Stimulated activated CD8-positive, alpha-beta memory T cell treated with anti-CD3 and anti-CD28 coated beads, Interleukin-15, amount 100 ng/mL, for 4 hours (primary cell): Measurements from ENCODE around the gene ITGAD.

Source experiments
- DNase-seq, 2 donors: peaks; one replicate each; pipeline ENCODE4 v3.0.0-alpha.2; 2020; ENCODE audit warnings: low read depth in 2 of 2

Gene ITGAD

DNA sequence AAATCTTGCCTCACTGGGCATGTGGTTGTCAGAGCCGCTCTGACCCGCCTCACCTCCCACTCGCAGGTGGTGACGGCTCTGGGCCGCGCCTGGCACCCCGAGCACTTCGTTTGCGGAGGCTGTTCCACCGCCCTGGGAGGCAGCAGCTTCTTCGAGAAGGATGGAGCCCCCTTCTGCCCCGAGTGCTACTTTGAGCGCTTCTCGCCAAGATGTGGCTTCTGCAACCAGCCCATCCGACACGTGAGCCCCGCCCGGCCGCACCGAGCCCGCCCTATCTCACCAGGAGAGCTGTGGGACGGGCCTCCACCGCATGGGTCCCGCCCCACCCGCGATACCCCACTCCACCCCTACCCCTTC lies 82.8 kb downstream of the ITGAD start:
- no peak for DNase-seq
